Endometrium (tissue), 2 donors: ENCODE results near the gene IP6K1.
A peak's percentile ranks its signal among the peaks of the same experiment; 100 is the strongest.
"Not testable (repeated sequence)": the region's sequence is repeated elsewhere in the genome, so short reads cannot be mapped to it uniquely, and the experiment has no call there.

ENCODE experiments used
- FAIRE-seq: peaks from 2 replicates; lab custom pipeline; 2012; peaks lifted over from hg19 to GRCh38; lab: Jason Lieb, UNC
- donor health status: control.
- donor health status: control.

IP6K1 gene

GRCh38 chr3:49763981-49764380 lies 22.4 kb downstream of the IP6K1 start:
- FAIRE-seq: no peak

DNA sequence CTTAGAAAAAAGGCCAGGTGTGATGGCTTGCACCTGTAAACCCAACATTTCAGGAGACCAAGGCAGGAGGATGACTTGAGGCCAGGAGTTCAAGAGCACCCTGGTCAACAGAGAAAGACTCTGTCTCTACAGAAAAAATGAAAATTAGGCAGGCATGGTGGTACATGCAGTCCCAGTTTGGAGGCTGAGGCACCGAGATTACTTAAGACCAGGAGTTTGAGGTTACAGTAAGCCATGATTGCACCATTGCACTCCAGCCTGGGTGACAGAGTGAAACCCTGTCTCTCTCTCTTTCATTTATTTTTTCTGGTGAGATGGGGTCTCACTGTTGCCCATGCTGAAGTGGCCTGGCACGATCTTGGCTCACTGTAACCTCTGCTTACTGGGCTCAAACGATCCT lies 24.7 kb downstream of the IP6K1 start:
- FAIRE-seq: no peak

GRCh38 chr3:49759226-49759625 lies 27.1 kb downstream of the IP6K1 start:
- FAIRE-seq: peak; percentile 73

DNA sequence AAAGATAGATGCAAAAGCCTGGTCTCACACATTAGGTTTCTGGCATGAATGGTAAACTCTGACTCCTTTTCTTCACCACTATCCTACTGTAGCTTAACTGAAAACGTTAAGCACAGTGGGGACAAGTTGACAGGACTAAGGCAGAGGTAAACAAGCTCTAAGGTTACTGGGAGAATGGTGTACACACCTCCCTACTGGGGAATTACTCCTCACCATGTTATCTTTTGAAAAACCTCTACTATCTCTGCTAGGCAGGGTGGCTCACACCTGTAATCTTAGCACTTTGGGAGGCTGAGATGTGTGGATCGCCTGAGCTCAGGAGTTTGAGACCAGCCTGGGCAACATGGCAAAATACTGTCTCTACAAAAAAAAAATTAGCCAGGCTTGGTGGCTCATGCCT lies 29.1 kb downstream of the IP6K1 start:
- FAIRE-seq: no peak

DNA sequence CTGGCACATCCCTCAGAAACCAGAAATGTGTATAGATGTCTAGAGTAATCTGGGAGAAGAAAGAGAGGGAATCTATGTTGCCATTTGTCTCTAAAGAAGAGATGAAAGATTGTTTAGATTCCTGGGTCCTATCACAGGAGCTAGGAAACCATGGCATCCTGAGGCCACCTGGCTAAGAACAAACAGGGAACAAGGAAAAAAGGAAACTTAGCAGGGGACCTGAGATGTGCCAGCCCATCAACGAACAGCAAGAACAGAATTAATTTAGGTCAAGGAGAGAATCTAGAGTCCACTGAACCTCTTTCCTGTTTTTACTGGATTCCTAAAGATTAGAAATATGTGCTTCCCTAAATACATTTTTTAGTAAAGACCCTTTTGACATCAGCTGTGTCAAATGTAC lies 30.3 kb downstream of the IP6K1 start:
- FAIRE-seq: no peak

GRCh38 chr3:49754536-49754935 lies 31.8 kb downstream of the IP6K1 start:
- FAIRE-seq: no peak

DNA sequence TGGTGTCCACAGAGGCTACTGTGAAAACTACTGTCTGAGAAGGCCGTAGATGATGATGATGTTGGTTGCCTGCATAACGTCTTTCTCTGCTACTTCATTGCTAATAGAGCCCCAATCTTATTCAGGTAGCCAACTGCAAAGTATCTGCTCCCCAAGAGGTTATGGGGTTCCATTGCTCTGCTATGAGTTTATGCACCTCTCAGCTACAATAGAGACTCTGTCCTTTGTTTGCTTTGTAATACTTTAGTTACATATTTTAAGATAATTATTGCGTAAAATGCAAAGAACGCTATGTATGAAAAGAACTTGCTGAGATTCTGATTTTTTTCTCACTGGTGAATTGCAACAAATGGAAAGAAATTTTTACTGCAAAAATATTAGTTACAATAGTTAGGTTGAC lies 34.8 kb downstream of the IP6K1 start:
- FAIRE-seq: peak; percentile 62

- FAIRE-seq: no peak
Measured at GRCh38 chr3:49750056-49750455, 36.3 kb downstream of the IP6K1 start.

GRCh38 chr3:49748874-49749273 lies 37.5 kb downstream of the IP6K1 start:
- FAIRE-seq: not testable (repeated sequence)

- no peak for FAIRE-seq
Measured at GRCh38 chr3:49747792-49748480, 38.4 kb downstream of the IP6K1 start.

- FAIRE-seq: no peak
Measured at GRCh38 chr3:49745986-49746385, 40.4 kb downstream of the IP6K1 start.

- FAIRE-seq: no peak
Measured at GRCh38 chr3:49740427-49740826, 45.9 kb downstream of the IP6K1 start.

GRCh38 chr3:49738067-49738713 lies 48.2 kb downstream of the IP6K1 start:
- FAIRE-seq: no peak

DNA sequence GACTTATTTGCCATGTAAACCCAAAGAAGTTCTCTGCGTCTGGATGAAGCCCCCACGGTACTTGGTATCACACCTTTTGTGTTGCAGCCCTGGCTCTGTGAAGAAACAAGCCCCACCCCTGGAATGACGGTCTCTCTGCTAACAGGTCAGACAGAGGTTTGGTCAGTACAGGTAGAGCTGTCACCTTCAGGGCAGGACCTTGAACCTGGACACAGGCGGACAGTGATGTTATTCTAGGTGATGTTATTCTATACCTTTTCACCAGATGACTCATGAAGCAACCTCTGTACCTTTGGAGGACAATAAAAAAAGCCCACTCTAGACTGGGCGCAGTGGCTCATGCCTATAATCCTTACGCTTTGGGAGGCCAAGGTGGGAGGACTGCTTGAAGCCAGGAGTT lies 51.6 kb downstream of the IP6K1 start:
- no peak for FAIRE-seq

DNA sequence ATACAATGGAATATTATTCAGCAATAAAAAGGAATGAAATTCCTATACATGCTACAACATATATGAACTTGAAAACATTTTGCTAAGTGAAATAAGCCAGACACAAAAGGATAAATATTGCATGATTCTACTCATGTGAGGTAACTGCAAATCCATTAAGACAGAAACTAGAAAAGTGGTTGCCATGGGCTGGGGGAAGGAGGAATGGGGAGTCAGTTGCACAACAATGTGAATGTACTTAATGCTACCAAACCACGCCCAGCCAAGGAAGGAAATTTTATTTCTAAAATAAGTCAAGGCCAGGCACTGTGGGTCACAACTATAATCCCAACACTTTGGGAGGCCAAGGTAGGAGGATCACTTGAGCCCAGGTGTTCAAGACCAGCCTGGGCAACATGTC lies 52.8 kb downstream of the IP6K1 start:
- FAIRE-seq: no peak

GRCh38 chr3:49732597-49732996 lies 53.7 kb downstream of the IP6K1 start:
- no peak for FAIRE-seq

DNA sequence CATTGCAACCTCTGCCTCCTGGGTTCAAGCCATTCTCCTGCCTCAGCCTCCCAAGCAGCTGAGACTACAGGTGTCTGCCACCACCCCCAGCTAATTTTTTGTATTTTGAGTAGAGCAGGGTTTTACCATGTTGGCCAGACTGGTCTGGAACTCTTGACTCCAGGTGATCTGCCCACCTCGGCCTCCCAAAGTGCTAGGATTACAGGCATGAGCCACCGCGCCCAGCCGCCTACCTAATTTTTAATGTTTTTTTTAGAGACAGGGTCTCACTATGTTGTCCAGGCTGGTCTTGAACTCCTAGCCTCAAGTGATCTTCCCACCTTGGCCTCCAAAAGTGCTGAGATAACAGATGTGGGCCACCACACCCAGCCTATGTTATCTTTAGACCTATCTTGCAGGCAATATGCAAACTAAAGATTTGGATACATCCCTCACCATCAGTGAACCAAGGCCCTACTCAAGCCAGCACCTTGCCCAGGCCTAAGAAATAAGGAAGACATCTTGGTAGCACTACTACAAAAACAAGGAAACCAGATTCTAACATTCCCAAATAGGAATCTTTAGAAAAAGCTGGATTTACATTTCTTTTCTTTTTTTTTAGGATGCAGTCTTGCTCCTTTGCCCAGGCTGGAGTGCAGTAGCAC lies 56.3 kb downstream of the IP6K1 start:
- FAIRE-seq: no peak

GRCh38 chr3:49727924-49728361 lies 58.4 kb downstream of the IP6K1 start:
- no peak for FAIRE-seq

DNA sequence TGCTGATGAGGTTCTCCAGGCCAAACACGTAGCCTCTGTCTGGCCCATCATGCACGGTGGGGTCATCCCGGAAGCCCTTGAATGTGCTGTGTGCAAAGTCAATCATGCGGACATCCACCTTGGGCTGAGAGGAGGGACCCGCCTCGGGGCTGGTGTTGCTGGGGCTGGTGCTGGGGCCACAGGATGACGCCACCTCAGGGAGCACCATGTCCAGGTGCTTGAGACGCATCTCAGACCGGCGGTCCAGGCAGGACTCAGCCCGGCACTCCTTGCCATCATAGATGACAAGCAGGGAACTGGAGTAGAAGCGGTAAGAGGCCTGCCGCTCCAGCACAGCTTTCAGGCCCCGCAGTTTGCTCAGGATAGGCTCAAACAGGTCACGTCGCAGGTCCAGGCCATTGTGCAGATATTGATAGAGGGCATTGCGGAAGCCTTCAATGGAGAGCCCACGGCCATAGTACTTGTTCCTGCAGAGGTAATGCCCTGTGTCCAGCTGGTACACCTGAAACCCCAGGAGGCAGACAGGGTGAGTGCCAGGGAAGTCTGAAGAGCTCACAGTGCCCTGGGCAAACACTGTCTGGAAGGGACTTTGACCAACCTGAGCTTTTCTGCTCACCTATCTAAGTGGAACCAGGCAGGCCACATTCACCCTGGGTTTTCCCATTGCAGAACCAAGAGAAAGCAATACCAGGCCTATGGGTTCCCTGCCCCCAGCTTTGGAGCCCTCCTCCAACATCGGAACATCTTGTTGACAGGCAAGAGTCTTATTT lies 59.0 kb downstream of the IP6K1 start:
- no peak for FAIRE-seq

DNA sequence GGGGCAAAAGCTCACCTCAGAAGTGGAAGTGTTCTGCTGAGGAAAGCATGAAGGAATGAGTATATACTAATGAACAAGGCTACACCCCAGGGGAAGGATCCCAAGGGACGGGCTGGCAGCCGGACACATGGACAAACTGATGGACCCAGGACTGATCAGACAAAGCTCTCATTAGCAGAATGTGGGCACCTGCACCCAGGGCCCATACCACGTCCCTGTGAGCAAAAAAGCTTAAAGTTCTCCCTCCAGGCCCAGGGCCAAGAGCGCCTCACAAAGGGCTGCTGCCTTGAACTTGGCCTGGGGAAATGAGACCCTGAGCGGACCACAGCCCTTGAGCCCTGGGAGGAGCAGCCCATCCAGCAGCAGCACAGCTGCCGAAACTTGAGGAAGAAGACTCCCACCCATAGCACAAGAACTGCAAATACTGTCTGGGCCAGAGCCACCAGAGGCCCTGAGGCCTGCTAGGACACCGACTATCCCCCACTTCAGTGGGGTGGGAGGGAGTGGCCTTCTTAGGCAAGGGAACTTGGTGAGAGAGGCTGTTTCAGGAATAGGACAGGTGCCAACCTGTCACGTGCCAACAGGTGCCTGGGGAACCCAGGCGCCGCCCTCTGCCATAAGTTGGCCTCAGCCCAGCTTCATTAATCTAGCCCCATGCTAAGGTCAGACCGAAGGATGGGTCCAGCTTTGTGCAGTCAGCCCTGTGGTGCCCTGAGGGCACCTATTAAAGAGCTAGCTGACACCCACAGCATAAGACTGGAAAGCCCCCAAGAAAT lies 60.2 kb downstream of the IP6K1 start:
- FAIRE-seq: no peak

DNA sequence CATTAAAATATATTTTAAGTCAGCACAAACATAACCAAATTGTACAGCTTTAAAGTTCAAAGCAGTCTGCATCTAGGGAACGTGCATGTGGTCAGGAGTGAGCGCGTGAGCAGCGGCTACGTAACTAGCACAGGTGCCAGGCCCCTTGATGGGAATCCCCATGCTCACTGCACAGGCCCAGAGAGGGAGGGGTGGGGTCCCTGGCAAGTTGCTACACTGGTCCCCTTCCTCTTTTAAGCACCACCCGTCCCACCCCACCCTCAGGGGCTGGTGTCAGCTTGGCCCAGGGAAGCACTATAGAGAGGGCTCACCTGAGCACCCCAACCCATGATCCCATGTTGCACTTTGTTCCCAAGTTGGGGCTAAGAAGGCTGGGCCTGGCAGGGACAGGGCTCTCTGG lies 61.8 kb downstream of the IP6K1 start:
- FAIRE-seq: no peak
